K562 (cell line): ENCODE measurements around the gene PRKACA. TPM values are rescaled to one million over a fixed set of nuclear protein-coding genes. Genes with fewer than 3 reads are reported as not detected.

Experiments
- CBFA2T3 ChIP-seq: fragments of 450-650 bp; IDR thresholded peaks from 2 replicates; pipeline ENCODE4 v1.6.1; 2017
- CHAMP1 ChIP-seq: fragments of 450-650 bp; IDR thresholded peaks from 2 replicates; pipeline ENCODE4 v1.6.1; 2016; ENCODE audit warnings: mild to moderate bottlenecking
- EGR1 ChIP-seq: fragments of 450-650 bp; conservative IDR thresholded peaks from 2 replicates; pipeline ENCODE4 v1.6.1; 2017; ENCODE audit warnings: mild to moderate bottlenecking
- FUS ChIP-seq: fragments of 200-400 bp; formaldehyde crosslinking; optimal IDR thresholded peaks from 2 replicates; pipeline ENCODE3; 2017; ENCODE audit warnings: low read depth, low read length
- MAZ ChIP-seq, 2 experiments: fragments of 450-650 bp in 1 of 2; sonication (generic) in 1 of 2; formaldehyde crosslinking; IDR thresholded peaks in 1 of 2; conservative IDR thresholded peaks in 1 of 2; 2 replicates each; pipeline versions ENCODE4 v1.4.0 to v1.5.0; 2020; ENCODE audit warnings: mild to moderate bottlenecking in 1 of 2, missing genetic modification reagents in 1 of 2
- NCOA4 ChIP-seq: fragments of 450-650 bp; IDR thresholded peaks from 2 replicates; pipeline ENCODE4 v1.6.1; 2018; ENCODE audit warnings: mild to moderate bottlenecking; ENCODE audit not compliant: partially characterized antibody
- PHF20 ChIP-seq: fragments of 450-650 bp; IDR thresholded peaks from 2 replicates; pipeline ENCODE4 v1.6.1; 2018; ENCODE audit not compliant: partially characterized antibody
- PML ChIP-seq: IDR thresholded peaks from 2 replicates; pipeline ENCODE4 v1.6.1; 2012; ENCODE audit warnings: low read length, inconsistent platforms
- RAD51 ChIP-seq: fragments of 450-650 bp; IDR thresholded peaks from 2 replicates; pipeline ENCODE4 v1.7.1; 2016; ENCODE audit warnings: low read depth, mild to moderate bottlenecking, borderline replicate concordance
- RBM17 ChIP-seq: fragments of 200-400 bp; formaldehyde crosslinking; IDR thresholded peaks from 2 replicates; pipeline ENCODE4 v1.6.1; 2017; ENCODE audit warnings: low read depth, mild to moderate bottlenecking, low read length, borderline replicate concordance
- USF1 ChIP-seq: sonication (generic); formaldehyde crosslinking; IDR thresholded peaks from 2 replicates; pipeline ENCODE4 v1.9.0; 2022; ENCODE audit warnings: mild to moderate bottlenecking, missing genetic modification reagents
- ZKSCAN3 ChIP-seq: fragments of 250-450 bp; sonication (Bioruptor Pico); IDR thresholded peaks from 2 replicates; pipeline ENCODE4 v1.4.0; 2020
- ZZZ3 ChIP-seq: fragments of 450-650 bp; IDR thresholded peaks from 2 replicates; pipeline ENCODE4 v1.6.1; 2016; ENCODE audit warnings: antibody characterized with exemption, mild to moderate bottlenecking, moderate library complexity
- polyA plus RNA-seq, 8 experiments: library from polyadenylated mRNA; depleted of rRNA in 4 of 8; stranded (reverse) in 5 of 8; unstranded in 3 of 8; fragments of >200 nt; fragmentation: Nextera tagmentation in 2 of 8; fragmentation: Illumina TruSeq in 1 of 8; extraction: Ambion mirVana in 2 of 8; extraction: Trizol in 1 of 8; gene quantifications; 2 replicates each; pipeline versions ENCODE4 v1.2.1 to v1.2.3, GENCODE V29; 2011 to 2014; ENCODE audit warnings: inconsistent platforms in 1 of 8, missing spikeins in 1 of 8
- total RNA-seq, 7 experiments: library from RNA; depleted of rRNA in 6 of 7; stranded (reverse); fragments of >200 nt in 6 of 7; fragmentation: Illumina TruSeq in 2 of 7; extraction: Trizol in 2 of 7; gene quantifications; 2 replicates each; pipeline versions ENCODE4 v1.2.1 to v1.2.3, GENCODE V29; 2011 to 2021; ENCODE audit warnings: low replicate concordance in 1 of 7
- TF ChIP-seq, protein P1 (sequence below): fragments of 200-800 bp; sonication (Bioruptor generic); IDR thresholded peaks from 2 replicates; pipeline ENCODE4 v1.6.1; 2017; ENCODE audit warnings: missing genetic modification characterization, missing compliant biosample characterization
- TF ChIP-seq, protein P2 (sequence below), 2 experiments: fragments of 450-650 bp; conservative IDR thresholded peaks; 2 replicates each; pipeline ENCODE4 v1.6.1; 2017; ENCODE audit warnings: mild to moderate bottlenecking in 2 of 2, moderate library complexity in 2 of 2

The PRKACA gene
- total and polyA plus RNA-seq, 9 of the 15 experiments (the other 6 are each of a cell fraction or from before 2014, with no cell fraction given): 1.2 to 63.1 (median 13.0) TPM

- peak; percentile 68 for TF ChIP-seq USF1
- TF ChIP-seq PHF20: no peak
- no peak for TF ChIP-seq ZZZ3
- no peak for TF ChIP-seq FUS
- TF ChIP-seq, protein P1, sequence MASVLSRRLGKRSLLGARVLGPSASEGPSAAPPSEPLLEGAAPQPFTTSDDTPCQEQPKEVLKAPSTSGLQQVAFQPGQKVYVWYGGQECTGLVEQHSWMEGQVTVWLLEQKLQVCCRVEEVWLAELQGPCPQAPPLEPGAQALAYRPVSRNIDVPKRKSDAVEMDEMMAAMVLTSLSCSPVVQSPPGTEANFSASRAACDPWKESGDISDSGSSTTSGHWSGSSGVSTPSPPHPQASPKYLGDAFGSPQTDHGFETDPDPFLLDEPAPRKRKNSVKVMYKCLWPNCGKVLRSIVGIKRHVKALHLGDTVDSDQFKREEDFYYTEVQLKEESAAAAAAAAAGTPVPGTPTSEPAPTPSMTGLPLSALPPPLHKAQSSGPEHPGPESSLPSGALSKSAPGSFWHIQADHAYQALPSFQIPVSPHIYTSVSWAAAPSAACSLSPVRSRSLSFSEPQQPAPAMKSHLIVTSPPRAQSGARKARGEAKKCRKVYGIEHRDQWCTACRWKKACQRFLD (CRISPR knock-in tag): no peak
- no peak for TF ChIP-seq ZKSCAN3 (CRISPR knock-in tag)
- no peak for TF ChIP-seq PML
- TF ChIP-seq EGR1: no peak
- TF ChIP-seq NCOA4: no peak
- 0 out of 4 replicates have a peak, but pooled peaks of 1 of the 2 experiments have one; percentile 30 for TF ChIP-seq MAZ (CRISPR knock-in tag; conservative IDR thresholded peaks at IDR 0.05 in 1 of 2, IDR thresholded peaks at IDR 0.05 in 1 of 2)
- peak; percentile 53 for TF ChIP-seq CBFA2T3
- TF ChIP-seq, protein P2, sequence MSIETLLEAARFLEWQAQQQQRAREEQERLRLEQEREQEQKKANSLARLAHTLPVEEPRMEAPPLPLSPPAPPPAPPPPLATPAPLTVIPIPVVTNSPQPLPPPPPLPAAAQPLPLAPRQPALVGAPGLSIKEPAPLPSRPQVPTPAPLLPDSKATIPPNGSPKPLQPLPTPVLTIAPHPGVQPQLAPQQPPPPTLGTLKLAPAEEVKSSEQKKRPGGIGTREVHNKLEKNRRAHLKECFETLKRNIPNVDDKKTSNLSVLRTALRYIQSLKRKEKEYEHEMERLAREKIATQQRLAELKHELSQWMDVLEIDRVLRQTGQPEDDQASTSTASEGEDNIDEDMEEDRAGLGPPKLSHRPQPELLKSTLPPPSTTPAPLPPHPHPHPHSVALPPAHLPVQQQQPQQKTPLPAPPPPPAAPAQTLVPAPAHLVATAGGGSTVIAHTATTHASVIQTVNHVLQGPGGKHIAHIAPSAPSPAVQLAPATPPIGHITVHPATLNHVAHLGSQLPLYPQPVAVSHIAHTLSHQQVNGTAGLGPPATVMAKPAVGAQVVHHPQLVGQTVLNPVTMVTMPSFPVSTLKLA (conservative IDR thresholded peaks at IDR 0.05): peak; percentile 80 to 84
- TF ChIP-seq RBM17: no peak
- no peak for TF ChIP-seq CHAMP1
- TF ChIP-seq RAD51: peak; percentile 36; the same call in 1 of the 2 replicates
Observed at GRCh38 chr19:14059652-14060155, 57.9 kb downstream of the PRKACA start (continued).
